Endothelial cell (in vitro differentiated cells): ENCODE data around the gene DMAC2L. TPM values are rescaled to one million over a fixed set of nuclear protein-coding genes. Genes with fewer than 3 reads are reported as not detected.
A peak's percentile ranks its signal among the peaks of the same experiment; 100 is the strongest.

Source experiments
- DNase-seq: peaks from one replicate; pipeline ENCODE4 v3.0.0; 2021; ENCODE audit warnings: low spot score
- H3K27ac Mint-ChIP-seq: one replicate; pipeline ENCODE4 v1.8.0; 2021; ENCODE audit warnings: mixed read lengths, inconsistent platforms; ENCODE audit not compliant: unreplicated experiment
- H3K27me3 Mint-ChIP-seq: one replicate; pipeline ENCODE4 v1.8.0; 2021; ENCODE audit warnings: mild to moderate bottlenecking, moderate library complexity, mixed read lengths, inconsistent platforms; ENCODE audit not compliant: unreplicated experiment
- H3K36me3 Mint-ChIP-seq: one replicate; pipeline ENCODE4 v1.8.0; 2021; ENCODE audit warnings: mild to moderate bottlenecking, low read depth, mixed read lengths, inconsistent platforms; ENCODE audit not compliant: unreplicated experiment
- H3K4me1 Mint-ChIP-seq: one replicate; pipeline ENCODE4 v1.8.0; 2021; ENCODE audit warnings: mild to moderate bottlenecking, mixed read lengths, inconsistent platforms; ENCODE audit not compliant: unreplicated experiment
- H3K4me3 Mint-ChIP-seq: one replicate; pipeline ENCODE4 v1.8.0; 2021; ENCODE audit warnings: mild to moderate bottlenecking, mixed read lengths, inconsistent platforms; ENCODE audit not compliant: unreplicated experiment
- H3K9me3 Mint-ChIP-seq: one replicate; pipeline ENCODE4 v1.8.0; 2021; ENCODE audit warnings: mixed read lengths, inconsistent platforms; ENCODE audit not compliant: unreplicated experiment
- total RNA-seq: library from RNA; stranded (reverse); fragmentation: NEBNext Ultra II Directional; extraction: Animal tissue kit (Norgen Biotek cat#: 25700); gene quantifications from one replicate; pipeline ENCODE4 v1.2.1, GENCODE V29; 2021; ENCODE audit not compliant: unreplicated experiment
- TF ChIP-seq, protein P1 (sequence below): fragments of 200-600 bp; sonication (generic); IDR thresholded peaks from one replicate; pipeline ENCODE4 v1.5.0; 2021; ENCODE audit warnings: antibody characterized with exemption; ENCODE audit not compliant: unreplicated experiment

Gene DMAC2L
- total RNA-seq, 1 donor from 2014 or later, result 14.1 TPM

DNA sequence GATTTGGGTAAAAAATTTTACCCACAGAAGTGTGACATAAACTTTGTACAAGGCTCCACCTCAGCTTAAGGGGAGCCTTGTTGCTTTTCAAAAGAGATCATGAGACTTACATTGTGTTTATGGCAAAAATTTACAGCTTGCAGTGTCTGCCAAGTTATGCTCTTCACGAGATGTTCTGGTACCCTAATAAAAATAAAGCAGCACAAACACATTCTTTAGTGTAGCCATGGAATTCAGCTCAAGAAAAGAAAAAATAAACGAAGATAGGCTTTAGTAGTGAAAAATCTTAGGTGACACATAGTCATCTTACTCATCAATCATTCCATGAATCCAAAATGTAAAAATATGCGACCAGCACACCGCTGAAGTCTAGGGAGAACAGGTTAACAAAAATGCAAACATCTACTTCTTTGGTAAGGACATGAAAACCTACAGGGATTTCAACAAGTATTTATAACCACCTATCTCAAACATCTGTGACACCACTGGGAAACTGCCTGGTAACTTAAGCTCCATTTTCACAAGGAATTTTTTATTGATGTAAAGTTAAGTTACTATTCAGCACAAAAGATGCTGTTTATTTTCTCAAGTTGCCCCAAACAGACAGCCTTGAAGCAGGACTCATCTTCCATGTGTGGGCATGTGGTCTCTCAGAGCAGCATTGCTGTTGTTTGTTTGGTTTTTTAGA is 32.9 kb downstream of the DMAC2L start:
- no peak for DNase-seq
- TF ChIP-seq, protein P1, sequence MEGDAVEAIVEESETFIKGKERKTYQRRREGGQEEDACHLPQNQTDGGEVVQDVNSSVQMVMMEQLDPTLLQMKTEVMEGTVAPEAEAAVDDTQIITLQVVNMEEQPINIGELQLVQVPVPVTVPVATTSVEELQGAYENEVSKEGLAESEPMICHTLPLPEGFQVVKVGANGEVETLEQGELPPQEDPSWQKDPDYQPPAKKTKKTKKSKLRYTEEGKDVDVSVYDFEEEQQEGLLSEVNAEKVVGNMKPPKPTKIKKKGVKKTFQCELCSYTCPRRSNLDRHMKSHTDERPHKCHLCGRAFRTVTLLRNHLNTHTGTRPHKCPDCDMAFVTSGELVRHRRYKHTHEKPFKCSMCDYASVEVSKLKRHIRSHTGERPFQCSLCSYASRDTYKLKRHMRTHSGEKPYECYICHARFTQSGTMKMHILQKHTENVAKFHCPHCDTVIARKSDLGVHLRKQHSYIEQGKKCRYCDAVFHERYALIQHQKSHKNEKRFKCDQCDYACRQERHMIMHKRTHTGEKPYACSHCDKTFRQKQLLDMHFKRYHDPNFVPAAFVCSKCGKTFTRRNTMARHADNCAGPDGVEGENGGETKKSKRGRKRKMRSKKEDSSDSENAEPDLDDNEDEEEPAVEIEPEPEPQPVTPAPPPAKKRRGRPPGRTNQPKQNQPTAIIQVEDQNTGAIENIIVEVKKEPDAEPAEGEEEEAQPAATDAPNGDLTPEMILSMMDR, result no peak
- H3K36me3 Mint-ChIP-seq, result no peaks in the 10 kb centered on the region
- H3K27ac Mint-ChIP-seq, result peak overlapping the region; percentile 74
- no peak overlapping the region for H3K4me3 Mint-ChIP-seq
- H3K4me1 Mint-ChIP-seq, result peaks cover 65% of the 10 kb centered on the region
- no peaks in the 10 kb centered on the region for H3K9me3 Mint-ChIP-seq
- peaks cover 6% of the 10 kb centered on the region for H3K27me3 Mint-ChIP-seq

DNA sequence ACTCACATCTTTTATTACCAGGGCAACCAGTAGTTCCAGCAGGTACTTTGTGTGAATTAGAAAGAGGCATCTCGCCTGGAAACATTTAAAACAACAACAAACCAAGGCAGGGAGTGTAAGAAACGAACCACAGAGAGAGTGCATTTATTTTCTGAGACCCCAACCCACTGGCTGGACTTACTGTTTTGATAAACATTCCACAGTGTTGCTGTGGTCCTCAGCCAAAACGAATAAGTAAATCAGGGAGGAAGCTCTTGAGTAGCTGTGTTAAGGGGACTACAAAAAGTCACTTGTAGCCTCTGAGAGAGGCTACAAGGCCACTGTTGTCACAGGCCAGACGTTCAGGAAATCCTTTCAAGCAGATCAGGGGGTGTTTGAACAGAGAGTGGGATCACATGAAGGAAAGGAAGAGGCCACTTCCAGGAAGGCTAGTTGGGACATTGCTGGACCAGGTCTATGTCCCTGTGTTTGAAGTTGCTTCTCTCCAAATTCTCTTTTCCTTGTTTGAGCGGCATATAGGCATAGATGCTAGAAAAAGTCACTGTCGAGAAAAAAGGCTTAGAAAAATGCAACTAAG is 33.8 kb downstream of the DMAC2L start:
- TF ChIP-seq, protein P1, result no peak
- DNase-seq, result no peak
- H3K36me3 Mint-ChIP-seq, result no peaks in the 10 kb centered on the region
- H3K27me3 Mint-ChIP-seq, result peaks cover 4% of the 10 kb centered on the region
- peak overlapping the region; percentile 95 for H3K27ac Mint-ChIP-seq
- H3K4me1 Mint-ChIP-seq, result peaks cover 62% of the 10 kb centered on the region
- peak overlapping the region; percentile 50 for H3K4me3 Mint-ChIP-seq
- no peaks in the 10 kb centered on the region for H3K9me3 Mint-ChIP-seq

DNA sequence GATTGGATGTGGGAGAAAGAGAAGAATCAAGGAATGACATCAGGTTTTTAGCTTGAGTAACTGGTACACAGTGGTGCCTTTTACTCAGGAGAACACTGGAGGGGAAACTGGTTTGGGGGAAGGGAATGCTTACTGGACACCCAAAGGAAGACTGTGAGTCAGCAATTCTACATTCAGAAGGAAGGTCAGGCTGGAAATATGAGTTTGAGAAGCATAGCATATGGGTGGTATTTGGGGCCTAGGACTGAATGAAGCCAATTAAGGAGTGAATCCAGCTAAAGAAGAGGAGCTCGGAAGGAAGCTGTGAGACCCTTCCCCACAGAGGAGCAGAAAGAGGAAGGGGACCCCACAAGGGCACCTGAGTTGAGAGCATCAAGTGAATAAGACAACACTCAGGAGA is 35.4 kb downstream of the DMAC2L start:
- Mint-ChIP-seq H3K9me3 (no peaks in the 10 kb centered on the region), H3K4me3 (peak overlapping the region; percentile 6), H3K27me3 (peaks cover 4% of the 10 kb centered on the region), H3K36me3 (no peaks in the 10 kb centered on the region), H3K4me1 (peaks cover 67% of the 10 kb centered on the region), H3K27ac (peak overlapping the region; percentile 62)
- TF ChIP-seq, protein P1, result no peak
- DNase-seq, result no peak

DNA sequence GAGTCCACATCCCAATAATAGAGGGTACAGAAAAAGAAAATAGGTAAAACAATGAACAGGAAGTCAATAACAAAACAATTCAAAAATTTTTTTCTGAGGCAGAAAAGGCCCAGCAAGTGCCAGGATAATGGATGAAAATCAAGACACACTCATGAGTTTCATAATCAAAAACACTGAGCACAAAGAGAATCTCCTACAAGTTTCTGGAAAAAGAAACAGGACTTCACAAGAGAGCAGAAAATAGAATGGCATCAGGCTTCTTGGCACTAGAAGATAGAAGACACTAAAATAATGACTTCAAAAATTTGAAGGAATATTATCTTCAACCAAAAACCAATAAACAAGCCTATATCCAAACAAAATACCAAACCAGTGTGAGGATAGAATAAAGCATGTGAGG is 36.8 kb downstream of the DMAC2L start:
- Mint-ChIP-seq H3K27me3 (peaks cover 4% of the 10 kb centered on the region), H3K36me3 (no peaks in the 10 kb centered on the region), H3K9me3 (no peaks in the 10 kb centered on the region), H3K27ac (peak overlapping the region; percentile 27), H3K4me3 (peak overlapping the region; percentile 3), H3K4me1 (peaks cover 54% of the 10 kb centered on the region)
- no peak for DNase-seq
- TF ChIP-seq, protein P1, result no peak

DNA sequence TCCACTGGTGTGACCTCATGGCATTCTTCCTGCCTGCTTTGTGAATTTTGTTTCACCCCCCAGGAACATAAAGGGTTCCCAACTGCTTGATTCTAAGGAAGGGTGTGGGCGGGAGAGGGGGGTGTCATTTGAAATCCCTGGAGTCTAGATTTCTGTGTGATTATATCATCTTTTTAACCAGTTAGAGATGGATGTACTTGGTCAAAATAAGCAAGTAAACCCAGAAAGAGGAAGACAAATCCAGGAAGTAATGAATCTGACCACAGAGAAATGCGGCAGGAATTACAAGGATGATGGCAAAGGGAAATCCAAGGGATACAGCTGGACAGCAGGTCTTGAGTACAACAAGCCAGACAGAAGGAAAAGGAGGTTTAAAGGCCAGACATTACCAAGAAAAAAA is 38.9 kb downstream of the DMAC2L start:
- peak overlapping the region; percentile 88 for H3K27ac Mint-ChIP-seq
- no peak overlapping the region for H3K4me3 Mint-ChIP-seq
- H3K9me3 Mint-ChIP-seq, result no peaks in the 10 kb centered on the region
- no peaks in the 10 kb centered on the region for H3K27me3 Mint-ChIP-seq
- DNase-seq, result no peak
- H3K36me3 Mint-ChIP-seq, result no peaks in the 10 kb centered on the region
- peaks cover 43% of the 10 kb centered on the region for H3K4me1 Mint-ChIP-seq
- TF ChIP-seq, protein P1, result no peak
